Measurements from ENCODE around the gene REV3L.

REV3L gene

GRCh38 chr6:111418971-111419693 is 63.9 kb downstream of the REV3L start:
- DNase-seq = peak; percentile 76

- DNase-seq = peak; percentile 20
Measured at GRCh38 chr6:111417946-111418345, 65.1 kb downstream of the REV3L start.

GRCh38 chr6:111417181-111417585 is 65.8 kb downstream of the REV3L start:
- DNase-seq = peak; percentile 39

GRCh38 chr6:111416529-111416928 is 66.5 kb downstream of the REV3L start:
- DNase-seq = no peak

- DNase-seq = no peak
Measured at GRCh38 chr6:111414373-111414772, 68.6 kb downstream of the REV3L start.

GRCh38 chr6:111411978-111412566 is 70.9 kb downstream of the REV3L start:
- DNase-seq = no peak

GRCh38 chr6:111411046-111411445 is 72.0 kb downstream of the REV3L start:
- DNase-seq = no peak

GRCh38 chr6:111410371-111410770 is 72.6 kb downstream of the REV3L start:
- no peak for DNase-seq

GRCh38 chr6:111409430-111409829 is 73.6 kb downstream of the REV3L start:
- DNase-seq = no peak

GRCh38 chr6:111407686-111408085 is 75.3 kb downstream of the REV3L start:
- DNase-seq = no peak

GRCh38 chr6:111406200-111406721 is 76.8 kb downstream of the REV3L start:
- DNase-seq = no peak

- no peak for DNase-seq
Measured at GRCh38 chr6:111403388-111403787, 79.6 kb downstream of the REV3L start.

- no peak for DNase-seq
Measured at GRCh38 chr6:111399626-111400025, 83.4 kb downstream of the REV3L start.

GRCh38 chr6:111388681-111389080 is 94.3 kb downstream of the REV3L start:
- no peak for DNase-seq

- no peak for DNase-seq
Measured at GRCh38 chr6:111382476-111383294, 100.3 kb downstream of the REV3L start.

GRCh38 chr6:111381728-111382127 is 101.3 kb downstream of the REV3L start:
- DNase-seq = no peak

- DNase-seq = no peak
Measured at GRCh38 chr6:111381123-111381522, 101.9 kb downstream of the REV3L start.

GRCh38 chr6:111379831-111380230 is 103.2 kb downstream of the REV3L start:
- no peak for DNase-seq

- no peak for DNase-seq
Measured at GRCh38 chr6:111379302-111379701, 103.7 kb downstream of the REV3L start.

GRCh38 chr6:111377558-111378120 is 105.4 kb downstream of the REV3L start:
- peak; percentile 20 for DNase-seq

GRCh38 chr6:111367393-111368088 is 115.5 kb downstream of the REV3L start:
- DNase-seq = no peak

GRCh38 chr6:111361648-111362047 is 121.4 kb downstream of the REV3L start:
- peak; percentile 55 for DNase-seq

All from fibroblast of skin of back (primary cell).